ENCODE measurements around the gene RTN4R.
"Not testable (repeated sequence)": the region's sequence is repeated elsewhere in the genome, so short reads cannot be mapped to it uniquely, and the experiment has no call there.

- not testable (repeated sequence) for TF ChIP-seq CTCF, POLR2A (IDR thresholded peaks at IDR 0.05)
Measured at GRCh38 chr22:20270190-20271113, 2.3 kb upstream of the RTN4R start.

All from lower leg skin (tissue), 3 donors.